Hepatocyte (in vitro differentiated cells): ENCODE results near the gene ARL15. TPM values are rescaled to one million over a fixed set of nuclear protein-coding genes. Genes with fewer than 3 reads are reported as not detected.
"Not testable (repeated sequence)": the region's sequence is repeated elsewhere in the genome, so short reads cannot be mapped to it uniquely, and the experiment has no call there.

ENCODE experiments used
- DNase-seq: peaks from one replicate; pipeline ENCODE4 v3.0.0-alpha.2; 2016; ENCODE audit warnings: low spot score
- H2AFZ ChIP-seq: fragments of 200-600 bp; sonication (generic); 2 replicates; pipeline ENCODE4 v1.6.0; 2016; ENCODE audit warnings: antibody characterized with exemption, mild to moderate bottlenecking
- H3K27ac ChIP-seq: fragments of 200-600 bp; sonication (generic); 2 replicates; pipeline ENCODE4 v1.5.1; 2016; ENCODE audit warnings: mild to moderate bottlenecking
- H3K27me3 ChIP-seq: fragments of 200-600 bp; sonication (generic); 2 replicates; pipeline ENCODE4 v1.6.1; 2016
- H3K36me3 ChIP-seq: fragments of 200-600 bp; sonication (generic); replicated peaks from 2 replicates; pipeline ENCODE4 v1.5.1; 2016; ENCODE audit warnings: low read depth; ENCODE audit not compliant: insufficient read depth
- H3K4me1 ChIP-seq: fragments of 200-600 bp; sonication (generic); 2 replicates; pipeline ENCODE4 v1.5.1; 2016; ENCODE audit warnings: mild to moderate bottlenecking, moderate library complexity; ENCODE audit not compliant: insufficient read depth
- H3K4me2 ChIP-seq: fragments of 200-600 bp; sonication (generic); 2 replicates; pipeline ENCODE4 v1.6.0; 2016
- H3K4me3 ChIP-seq: fragments of 200-600 bp; sonication (generic); 2 replicates; pipeline ENCODE4 v1.5.1; 2016; ENCODE audit warnings: mild to moderate bottlenecking
- H3K79me2 ChIP-seq: fragments of 200-600 bp; sonication (generic); 2 replicates; pipeline ENCODE4 v1.6.0; 2017; ENCODE audit warnings: mild to moderate bottlenecking
- H3K9me2 ChIP-seq: fragments of 200-600 bp; sonication (generic); replicated peaks from 2 replicates; pipeline ENCODE4 v1.6.0; 2017; ENCODE audit warnings: mild to moderate bottlenecking; ENCODE audit not compliant: insufficient read depth
- H3K9me3 ChIP-seq: fragments of 200-600 bp; sonication (generic); 2 replicates; pipeline ENCODE4 v1.5.1; 2016; ENCODE audit warnings: low read depth, mild to moderate bottlenecking
- H4K20me1 ChIP-seq: fragments of 200-600 bp; sonication (generic); 2 replicates; pipeline ENCODE4 v1.6.0; 2016; ENCODE audit warnings: mild to moderate bottlenecking; ENCODE audit not compliant: insufficient read depth, poor library complexity, severe bottlenecking
- CTCF ChIP-seq: fragments of 200-600 bp; sonication (generic); IDR thresholded peaks from 2 replicates; pipeline ENCODE4 v1.5.1; 2016; ENCODE audit warnings: antibody characterized with exemption, mild to moderate bottlenecking; ENCODE audit not compliant: poor library complexity
- EZH2 ChIP-seq: fragments of 200-600 bp; sonication (generic); IDR thresholded peaks from 2 replicates; pipeline ENCODE4 v1.6.1; 2016; ENCODE audit warnings: antibody characterized with exemption, mild to moderate bottlenecking, borderline replicate concordance
- EZH2phosphoT487 ChIP-seq: fragments of 200-600 bp; sonication (generic); IDR thresholded peaks from one replicate; pipeline ENCODE4 v1.6.1; 2018; ENCODE audit warnings: antibody characterized with exemption, mild to moderate bottlenecking, low read depth, moderate library complexity; ENCODE audit not compliant: unreplicated experiment, severe bottlenecking
- WGBS: methylation state at CpG from one replicate; pipeline ENCODE4 v1.1.6; 2016; ENCODE audit warnings: low lambda C conversion rate; ENCODE audit errors: missing lambda C conversion rate; 5-methylcytosine and 5-hydroxymethylcytosine counted together
- polyA plus RNA-seq: library from polyadenylated mRNA; unstranded; fragments of >200 nt; fragmentation: Nextera tagmentation; extraction: Ambion mirVana; gene quantifications from 2 replicates; pipeline ENCODE4 v1.2.1, GENCODE V29; 2016
- total RNA-seq: library from RNA; depleted of rRNA; stranded (reverse); fragments of >200 nt; gene quantifications from 2 replicates; pipeline ENCODE4 v1.2.3, GENCODE V29; 2014

Gene ARL15
- total and polyA plus RNA-seq, 2 experiments from 2014 or later, result 13.3 to 66.3 TPM

GRCh38 chr5:53984971-53985370, 325.4 kb downstream of the ARL15 start:
- H3K4me2 ChIP-seq, result no peak overlapping the region
- no peaks in the 10 kb centered on the region for H3K79me2 ChIP-seq
- H2AFZ ChIP-seq, result no peak overlapping the region
- H3K9me2 ChIP-seq, result no peaks in the 10 kb centered on the region
- no peaks in the 10 kb centered on the region for H4K20me1 ChIP-seq
- H3K9me3 ChIP-seq, result no peaks in the 10 kb centered on the region
- 100% methylated on average over 1 of the region's 1 CpG for WGBS
- H3K27me3 ChIP-seq, result no peaks in the 10 kb centered on the region
- no peak for DNase-seq
- H3K27ac ChIP-seq, result no peak overlapping the region
- no peaks in the 10 kb centered on the region for H3K4me1 ChIP-seq
- H3K36me3 ChIP-seq, result no peaks in the 10 kb centered on the region
- no peak overlapping the region for H3K4me3 ChIP-seq
- no peak for TF ChIP-seq CTCF

GRCh38 chr5:53983568-53984460, 326.6 kb downstream of the ARL15 start:
- Histone ChIP-seq H2AFZ (no peak overlapping the region), H3K4me1 (no peaks in the 10 kb centered on the region), H3K79me2 (no peaks in the 10 kb centered on the region), H3K27ac (no peak overlapping the region), H3K9me2 (no peaks in the 10 kb centered on the region), H3K9me3 (no peaks in the 10 kb centered on the region), H3K27me3 (no peaks in the 10 kb centered on the region), H4K20me1 (no peaks in the 10 kb centered on the region), H3K36me3 (no peaks in the 10 kb centered on the region), H3K4me3 (no peak overlapping the region), H3K4me2 (no peak overlapping the region)
- no peak for DNase-seq
- TF ChIP-seq CTCF (no peak), EZH2phosphoT487 (no peak), EZH2 (no peak)
- WGBS, result 72% methylated on average over 10 of the region's 10 CpGs

- not testable (repeated sequence) for H3K4me1 ChIP-seq, H4K20me1 ChIP-seq, H3K4me3 ChIP-seq, H3K36me3 ChIP-seq, H3K9me2 ChIP-seq, H2AFZ ChIP-seq, H3K79me2 ChIP-seq, H3K9me3 ChIP-seq, H3K4me2 ChIP-seq, H3K27me3 ChIP-seq, H3K27ac ChIP-seq, DNase-seq
- WGBS, result 97% methylated on average over 2 of the region's 2 CpGs
These were observed 328.1 kb downstream of the ARL15 start for GRCh38 chr5:53982319-53982718.

GRCh38 chr5:53980061-53980460, 330.3 kb downstream of the ARL15 start:
- H3K27ac ChIP-seq, result no peak overlapping the region
- no peaks in the 10 kb centered on the region for H3K27me3 ChIP-seq
- H3K36me3 ChIP-seq, result no peaks in the 10 kb centered on the region
- H3K4me3 ChIP-seq, result no peak overlapping the region
- no peak for DNase-seq
- no peaks in the 10 kb centered on the region for H3K9me2 ChIP-seq
- no peaks in the 10 kb centered on the region for H3K9me3 ChIP-seq
- H3K4me2 ChIP-seq, result no peak overlapping the region
- H3K4me1 ChIP-seq, result no peaks in the 10 kb centered on the region
- H2AFZ ChIP-seq, result no peak overlapping the region
- no peaks in the 10 kb centered on the region for H4K20me1 ChIP-seq
- no peak for TF ChIP-seq CTCF
- no peak for TF ChIP-seq EZH2phosphoT487
- no peak for TF ChIP-seq EZH2
- no peaks in the 10 kb centered on the region for H3K79me2 ChIP-seq
